HG03095 (cell line): Measurements from ENCODE around the gene RADIL.

ENCODE experiments used
- ATAC-seq: cut with Tn5 transposase; IDR thresholded peaks from one replicate; pipeline ENCODE4 v1.9.1; 2021; ENCODE audit warnings: moderate library complexity; ENCODE audit not compliant: unreplicated experiment

RADIL gene

DNA sequence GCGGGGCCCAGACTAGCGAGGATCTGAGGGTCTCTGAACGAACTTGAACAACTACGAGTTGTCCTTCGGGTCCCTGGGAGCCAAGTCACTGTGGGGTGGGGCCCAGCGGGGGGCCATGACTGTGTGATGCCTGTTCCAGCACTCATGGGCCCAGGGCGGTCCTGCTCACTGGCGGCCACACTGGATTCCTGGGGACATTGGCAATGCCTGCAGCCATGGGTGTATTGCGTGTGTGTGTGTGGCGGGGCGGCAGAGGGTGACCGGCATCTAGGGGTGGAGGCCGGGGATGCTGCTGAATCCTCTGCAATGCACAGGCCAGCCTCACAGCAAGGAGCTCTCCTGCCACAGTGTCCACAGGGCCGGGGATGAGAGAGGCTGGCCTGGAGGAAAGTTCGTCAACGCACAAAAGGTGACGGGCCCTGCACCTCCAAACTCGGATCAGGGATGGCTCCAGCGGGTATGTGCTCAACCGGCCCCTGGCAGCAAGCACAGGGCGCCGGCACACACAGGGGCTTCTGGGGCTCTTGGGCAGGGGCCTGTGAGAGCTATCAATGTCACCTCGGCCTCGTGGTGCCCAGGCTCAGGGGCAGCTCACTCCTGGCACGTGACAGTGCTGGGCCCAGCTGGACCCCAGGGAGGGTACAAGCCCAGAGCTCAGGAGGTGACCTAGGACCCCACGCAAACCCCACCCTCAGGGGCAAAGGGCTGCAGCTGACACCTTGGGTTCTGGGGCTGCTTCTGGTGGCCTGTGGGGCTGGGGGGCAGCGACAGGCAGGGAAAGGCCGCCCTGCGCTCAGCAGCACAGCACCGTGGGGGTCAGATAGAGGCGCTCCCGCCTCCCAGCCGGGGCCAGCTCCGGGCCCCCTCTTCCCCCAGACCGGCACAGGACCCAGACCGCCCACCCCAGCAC, 49.6 kb downstream of the RADIL start:
- ATAC-seq, result no peak

- no peak for ATAC-seq
Measured at GRCh38 chr7:4833176-4833575, 50.3 kb downstream of the RADIL start.

DNA sequence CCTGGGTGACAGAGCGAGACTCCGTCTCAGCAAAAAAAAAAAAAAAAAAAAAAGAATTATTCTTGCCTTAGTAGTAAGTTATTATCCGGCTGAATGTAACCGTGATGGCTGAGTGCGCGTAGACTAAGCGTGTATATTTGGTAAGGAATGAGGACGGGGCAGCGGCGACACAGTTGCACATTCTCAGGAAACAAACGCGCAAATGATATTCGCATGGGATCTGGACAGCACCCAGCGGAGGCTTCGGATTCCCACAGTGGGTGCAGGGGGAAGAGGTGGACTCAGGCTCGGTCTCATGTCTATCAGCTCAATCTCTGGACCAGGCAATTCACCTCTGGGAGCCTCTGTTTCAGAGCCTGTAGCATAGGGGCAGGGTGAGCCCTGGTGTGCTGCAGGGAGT, 50.8 kb downstream of the RADIL start:
- no peak for ATAC-seq

- no peak for ATAC-seq
Measured at GRCh38 chr7:4831723-4832495, 51.6 kb downstream of the RADIL start.

DNA sequence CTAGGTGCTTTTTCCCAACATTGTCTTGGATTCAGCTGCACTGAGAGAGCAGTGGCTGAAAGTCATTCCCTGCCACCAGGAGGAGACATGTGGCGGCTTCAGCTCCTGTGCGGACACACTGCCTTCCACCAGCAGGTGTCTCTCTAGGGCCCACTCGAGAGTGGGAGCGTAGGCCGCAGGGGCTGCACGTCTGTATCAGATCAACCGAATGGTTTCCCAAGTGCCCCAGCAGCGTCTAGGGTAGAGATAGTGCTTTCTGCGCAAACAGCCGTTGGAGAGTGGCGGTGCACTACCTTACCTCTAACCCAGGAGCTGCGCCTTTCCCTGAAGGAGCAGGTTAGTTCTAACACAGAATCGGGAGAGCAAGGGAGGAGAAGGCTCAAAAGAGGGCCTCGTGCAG, 53.3 kb downstream of the RADIL start:
- no peak for ATAC-seq

DNA sequence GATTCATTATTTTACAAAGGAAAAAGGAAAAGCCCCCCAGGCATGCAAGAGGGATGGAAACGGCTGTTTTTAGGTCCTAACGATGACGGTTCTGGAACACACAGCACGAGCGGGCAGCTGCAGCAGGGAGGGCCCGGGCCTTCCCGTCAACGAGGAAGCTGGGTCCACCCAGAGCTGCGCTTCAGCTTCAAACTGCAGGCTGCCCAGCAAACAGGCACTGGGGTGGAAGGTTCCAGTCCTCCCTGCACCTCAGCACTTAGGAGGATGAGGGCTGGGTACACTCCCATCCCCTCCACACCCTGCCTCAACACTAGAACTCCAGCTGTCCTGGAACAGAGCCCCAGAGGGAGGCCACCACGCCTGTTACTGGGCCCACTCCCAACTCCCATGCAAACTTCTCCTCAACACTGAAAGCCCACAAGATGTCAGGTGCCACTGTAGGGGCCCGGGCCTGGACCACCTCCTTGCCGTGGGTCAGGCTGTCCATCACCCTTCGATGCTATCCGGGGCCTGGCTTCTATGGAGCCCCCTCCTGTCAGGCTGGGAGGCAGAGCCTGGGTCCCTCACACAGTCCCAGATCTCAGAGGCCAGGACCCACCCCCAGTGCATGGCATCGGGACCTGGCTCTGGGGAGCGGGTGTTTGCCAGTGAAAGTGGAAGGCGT, 54.7 kb downstream of the RADIL start:
- ATAC-seq, result no peak

DNA sequence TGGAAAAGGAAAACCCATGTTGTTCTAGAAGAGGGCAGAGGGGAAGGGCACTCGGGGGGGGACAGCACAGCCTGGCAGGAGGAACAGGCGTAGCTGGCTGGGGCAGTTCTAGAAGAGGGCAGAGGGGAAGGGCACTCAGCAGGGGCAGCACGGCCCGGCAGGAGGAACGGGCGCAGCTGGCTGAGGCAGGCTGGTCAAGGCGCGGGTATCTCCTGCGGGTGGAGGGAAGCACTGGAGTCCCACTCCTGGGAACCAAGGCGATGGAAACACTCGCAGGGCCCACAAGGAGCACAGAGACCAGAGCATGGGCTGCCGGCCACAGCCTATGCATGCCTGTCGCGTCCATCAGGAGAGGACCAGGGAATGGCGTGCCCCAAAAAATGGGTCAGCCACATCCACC, 58.4 kb downstream of the RADIL start:
- ATAC-seq, result no peak

DNA sequence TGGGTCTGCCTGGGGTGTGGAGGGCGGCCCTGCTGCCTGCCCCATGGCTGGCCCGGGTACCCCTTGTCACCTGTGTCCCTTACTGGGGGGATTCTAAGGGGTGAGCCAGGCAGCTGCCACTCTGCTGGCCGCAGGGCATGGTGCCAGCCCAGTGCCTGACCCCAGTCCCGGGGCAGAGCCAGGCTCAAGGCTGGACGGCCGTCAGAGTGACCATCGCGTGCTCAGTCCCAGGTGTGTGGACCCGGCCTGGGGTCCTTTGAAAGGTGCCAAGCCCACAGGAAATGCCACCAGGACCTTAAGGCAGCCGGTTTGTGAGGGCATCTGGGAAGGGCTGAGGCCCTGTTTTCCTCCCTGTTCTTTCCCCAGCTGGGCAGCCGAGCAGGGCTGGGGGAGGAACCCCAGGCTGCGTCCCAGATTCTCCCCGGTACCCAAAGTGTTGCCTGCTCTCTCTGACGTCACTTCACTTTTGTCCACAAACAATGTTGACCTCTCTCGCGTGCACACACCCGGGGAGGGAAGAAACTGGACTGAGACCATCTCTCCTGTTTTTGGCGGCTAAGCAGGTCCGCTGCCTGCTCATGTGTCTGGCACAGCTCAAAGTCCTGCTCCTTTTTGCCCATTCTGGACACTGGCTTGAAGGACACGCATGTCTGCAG, 59.3 kb downstream of the RADIL start:
- ATAC-seq, result no peak

DNA sequence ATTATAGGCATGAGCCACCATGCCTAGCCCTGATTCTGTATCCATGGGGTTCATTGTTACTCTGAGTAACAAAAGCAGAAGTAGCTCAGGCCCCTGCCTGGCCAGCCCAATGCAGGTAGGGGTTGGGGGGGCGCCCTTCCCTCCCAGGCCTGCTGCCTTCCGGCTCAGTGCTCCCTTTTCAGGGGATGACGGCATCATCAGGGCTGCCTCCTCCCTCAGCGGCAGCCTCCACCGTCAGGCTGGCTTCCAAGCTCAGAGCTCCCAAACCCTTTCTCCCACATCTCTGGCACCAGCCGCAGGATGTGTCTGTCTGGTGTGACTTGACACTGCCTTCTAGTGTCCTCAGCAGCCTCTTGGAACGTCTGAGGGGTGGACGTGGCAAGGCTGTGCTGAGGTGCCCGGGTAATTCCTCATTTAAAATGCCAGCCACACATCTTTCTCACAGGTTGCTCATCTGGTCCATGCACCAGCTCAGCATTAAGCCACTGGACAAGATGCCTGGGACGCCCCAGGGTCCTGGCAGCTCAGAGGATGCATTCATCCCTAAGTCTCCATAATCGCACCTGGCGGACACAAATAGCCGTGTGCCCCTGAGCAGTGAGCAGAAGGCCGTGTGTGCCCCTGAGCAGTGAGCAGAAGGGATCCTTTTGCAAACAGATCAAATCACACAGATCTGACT, 59.9 kb downstream of the RADIL start:
- ATAC-seq, result no peak

DNA sequence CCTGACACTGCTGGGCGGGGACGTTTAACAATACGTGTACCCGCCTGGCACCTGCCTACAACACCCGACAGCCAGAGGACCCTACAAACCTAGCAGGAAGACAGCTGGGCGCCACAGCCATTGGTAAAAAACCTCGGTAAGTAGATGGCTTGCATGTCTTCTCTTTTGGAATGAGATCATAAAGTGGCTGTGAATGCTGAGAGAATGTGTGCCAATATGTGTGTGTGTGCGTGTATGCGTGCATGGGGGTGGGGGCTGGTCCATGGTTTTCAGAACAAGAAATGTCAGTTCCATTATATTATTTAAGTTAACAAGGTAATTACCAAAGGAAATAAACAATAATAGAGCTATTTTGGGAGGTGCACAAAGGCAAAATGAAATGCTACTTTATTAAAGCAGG, 60.8 kb downstream of the RADIL start:
- no peak for ATAC-seq

DNA sequence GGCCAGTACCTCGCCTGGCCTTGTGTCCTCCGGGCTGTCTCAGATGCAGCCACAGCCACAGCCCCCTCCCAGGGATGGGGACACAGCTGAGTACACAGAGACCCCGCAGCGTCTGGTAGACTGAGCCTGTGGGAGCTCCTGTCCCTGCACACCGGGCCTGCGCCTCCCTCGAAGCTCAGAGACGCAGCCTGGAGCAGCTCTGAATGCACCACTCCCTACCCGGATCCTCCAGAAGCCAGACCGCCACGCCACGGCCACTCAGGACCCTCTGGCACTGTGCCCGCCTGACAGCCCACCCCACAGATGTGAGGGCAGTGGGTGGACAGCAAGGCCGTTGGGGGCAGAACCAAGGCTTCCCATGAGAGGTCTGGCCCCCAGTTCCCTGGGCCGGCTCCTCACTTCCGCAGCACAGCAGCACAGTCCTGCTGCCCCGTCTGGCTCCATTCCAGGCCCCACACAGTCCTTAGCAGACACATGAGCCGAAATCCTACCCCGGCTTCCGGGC, 62.5 kb downstream of the RADIL start:
- no peak for ATAC-seq

DNA sequence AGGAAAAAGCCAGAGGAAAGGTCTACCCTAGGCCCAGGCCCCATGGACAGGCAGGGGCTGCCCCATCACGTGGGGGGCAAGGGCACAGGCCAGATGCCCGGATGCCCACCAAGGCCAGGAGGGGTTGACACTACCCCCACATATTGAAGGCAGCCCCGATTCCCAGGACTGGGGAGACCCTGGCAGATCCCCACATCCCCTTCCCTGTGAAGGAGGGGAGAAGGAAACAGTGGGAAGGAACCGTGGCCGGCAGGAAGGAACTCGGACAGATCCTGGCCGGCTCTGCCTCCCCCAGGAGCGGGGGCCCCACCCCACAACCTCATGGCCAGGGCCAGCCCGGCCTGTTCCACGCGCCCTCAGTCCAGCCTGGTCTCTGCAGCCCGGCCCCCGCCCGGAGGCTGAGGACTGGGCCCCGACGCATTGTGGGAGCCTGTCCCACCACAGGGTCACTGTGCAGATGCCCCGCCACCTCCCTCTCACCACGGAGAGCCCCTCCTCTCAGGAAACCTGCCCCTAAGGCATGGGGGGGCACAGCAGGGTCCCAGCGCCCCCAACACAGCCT, 63.0 kb downstream of the RADIL start:
- ATAC-seq, result no peak

GRCh38 chr7:4819560-4820404, 63.7 kb downstream of the RADIL start:
- ATAC-seq, result no peak

GRCh38 chr7:4818000-4818794, 65.3 kb downstream of the RADIL start:
- ATAC-seq, result no peak

GRCh38 chr7:4817178-4817901, 66.2 kb downstream of the RADIL start:
- ATAC-seq, result no peak

DNA sequence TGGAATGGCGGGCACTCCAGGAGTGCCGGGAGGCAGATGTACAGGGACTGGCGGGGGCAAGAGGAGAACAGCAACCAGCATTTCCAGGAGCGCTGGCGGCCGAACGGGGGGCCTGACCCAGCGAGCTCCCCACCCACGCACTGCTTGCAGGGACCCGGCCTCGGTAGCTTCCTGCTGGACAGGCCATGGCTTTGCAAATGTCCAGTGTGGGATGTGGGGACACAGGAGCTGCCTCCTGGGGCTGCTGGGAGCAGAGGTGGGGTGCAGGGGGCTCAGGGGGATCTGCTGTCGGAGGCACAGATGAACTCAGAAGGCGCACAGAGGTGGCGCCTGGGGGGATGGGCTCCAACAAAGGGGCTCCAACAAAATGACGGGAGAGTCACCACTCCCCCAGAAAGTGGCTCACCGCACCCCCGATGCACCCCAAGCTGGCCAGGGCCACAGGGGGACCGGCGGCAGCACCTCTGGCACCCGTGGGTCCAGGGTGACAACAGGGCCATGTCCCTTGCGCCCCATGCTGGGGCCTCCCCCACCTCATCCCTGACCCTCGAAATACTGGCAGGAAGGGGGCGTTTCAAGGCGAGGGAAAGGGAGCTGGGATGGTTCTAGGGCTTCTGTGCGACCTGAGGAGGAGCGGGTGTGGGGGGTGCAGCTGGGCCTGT, 67.0 kb downstream of the RADIL start:
- ATAC-seq, result no peak
